ENCODE measurements around the gene SLC23A2.

- no peak for TF ChIP-seq CTCF (IDR thresholded peaks at IDR 0.05; ENCODE audit: poor library complexity, severe bottlenecking)
- no peak for TF ChIP-seq REST (IDR thresholded peaks at IDR 0.05; ENCODE audit: borderline replicate concordance)
- no peak for TF ChIP-seq POLR2AphosphoS5 (IDR thresholded peaks at IDR 0.05)
- no peak for TF ChIP-seq EZH2 (IDR thresholded peaks at IDR 0.05; ENCODE audit: borderline replicate concordance, insufficient read depth, low read length, poor library complexity, severe bottlenecking)
- no peak for TF ChIP-seq RAD21 (conservative IDR thresholded peaks at IDR 0.05)
- TF ChIP-seq SMC3 (conservative IDR thresholded peaks at IDR 0.05; ENCODE audit: poor library complexity) = no peak
- TF ChIP-seq EP300 (conservative IDR thresholded peaks at IDR 0.05; ENCODE audit: poor library complexity, severe bottlenecking) = no peak
- TF ChIP-seq MXI1 (conservative IDR thresholded peaks at IDR 0.05; ENCODE audit: poor library complexity, severe bottlenecking) = no peak
These were observed 195.5 kb downstream of the SLC23A2 start for GRCh38 chr20:4805663-4806449.

Data from neural cell (in vitro differentiated cells).